NK-92 treated with Interleukin-12 subunit alpha and Interleukin-12 subunit beta, amount 100 ng/mL, for 24 hours (cell line): ENCODE results near the gene MSI2.

Source experiments
- DNase-seq: peaks from one replicate; lab custom pipeline; 2025; lab: John Stamatoyannopoulos, UW

The MSI2 gene

DNA sequence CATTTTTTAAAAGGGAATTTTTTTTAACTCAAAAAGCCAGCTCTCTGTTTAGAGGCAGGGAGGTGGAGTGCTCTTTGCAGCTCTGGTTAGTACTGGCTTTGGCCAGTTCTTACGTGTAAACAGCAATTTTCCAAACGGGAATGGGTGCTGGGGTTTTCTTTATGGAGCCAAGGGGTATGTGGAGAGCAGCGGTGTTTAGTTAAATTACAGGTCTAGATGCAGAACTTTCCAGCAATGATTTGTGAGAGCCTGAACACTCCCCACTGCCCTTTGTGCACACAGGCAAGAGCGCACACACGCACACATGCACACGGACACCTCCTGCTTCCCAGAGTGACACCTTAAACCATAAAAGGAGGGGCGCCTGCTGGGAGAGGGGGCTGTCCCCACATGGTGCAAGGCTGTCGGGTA is 140.2 kb downstream of the MSI2 start:
- no peak for DNase-seq

DNA sequence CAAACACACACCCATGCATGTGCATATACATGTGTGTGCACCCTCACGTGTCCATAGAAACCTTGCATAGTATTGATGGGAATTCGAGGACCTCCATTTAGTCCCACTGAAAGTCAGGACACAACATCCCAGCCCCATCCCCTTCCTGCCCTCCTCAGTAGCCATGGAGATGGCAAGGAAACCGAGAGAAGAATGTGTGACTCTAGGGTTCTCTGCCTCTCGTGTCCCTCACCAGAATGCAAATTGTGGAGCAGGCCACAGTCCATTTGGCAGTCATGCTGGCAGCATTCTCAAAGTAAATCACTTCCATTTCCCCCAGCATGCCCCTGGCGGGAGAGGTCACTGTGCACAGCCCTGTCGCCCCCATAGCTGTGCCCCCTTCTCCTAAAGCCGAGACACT is 141.1 kb downstream of the MSI2 start:
- DNase-seq = no peak

DNA sequence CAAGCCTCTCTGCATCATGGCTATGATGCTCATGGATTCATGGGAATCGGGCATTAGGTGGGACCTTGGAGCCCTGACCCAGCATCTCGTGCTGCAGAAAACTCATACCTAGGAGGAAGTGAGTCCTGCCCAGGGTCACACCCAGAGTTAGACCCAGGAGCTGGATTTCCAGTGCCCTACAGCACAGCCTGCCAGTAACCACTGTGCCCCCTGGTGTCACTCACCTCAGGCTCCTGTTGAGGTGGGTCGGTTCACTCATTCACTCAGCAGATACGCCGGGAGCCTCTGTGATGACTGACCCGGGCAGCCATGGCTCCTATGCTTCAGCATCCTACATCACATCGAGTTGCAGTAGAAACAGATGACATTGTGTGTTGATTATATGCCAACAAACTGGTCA is 143.4 kb downstream of the MSI2 start:
- no peak for DNase-seq

DNA sequence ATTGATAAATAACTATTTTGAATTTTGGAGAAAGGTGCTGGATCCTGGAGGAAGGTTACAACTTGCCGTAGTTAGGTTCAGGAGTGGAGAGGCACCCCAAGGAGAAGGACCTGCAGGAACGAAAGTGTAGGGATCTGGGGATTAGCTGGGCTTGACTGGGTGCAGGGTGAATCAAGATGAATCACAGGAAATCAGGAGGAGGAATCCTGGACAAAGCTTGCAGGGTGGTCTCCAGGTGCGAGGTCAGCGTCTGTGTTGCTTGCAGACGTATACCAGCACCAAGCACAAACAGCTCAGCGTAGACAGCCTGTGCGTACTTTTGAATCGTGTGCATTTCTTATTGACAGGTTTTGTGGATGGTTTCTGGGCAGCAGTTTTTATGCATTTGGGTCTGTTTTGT is 144.3 kb downstream of the MSI2 start:
- DNase-seq = no peak

DNA sequence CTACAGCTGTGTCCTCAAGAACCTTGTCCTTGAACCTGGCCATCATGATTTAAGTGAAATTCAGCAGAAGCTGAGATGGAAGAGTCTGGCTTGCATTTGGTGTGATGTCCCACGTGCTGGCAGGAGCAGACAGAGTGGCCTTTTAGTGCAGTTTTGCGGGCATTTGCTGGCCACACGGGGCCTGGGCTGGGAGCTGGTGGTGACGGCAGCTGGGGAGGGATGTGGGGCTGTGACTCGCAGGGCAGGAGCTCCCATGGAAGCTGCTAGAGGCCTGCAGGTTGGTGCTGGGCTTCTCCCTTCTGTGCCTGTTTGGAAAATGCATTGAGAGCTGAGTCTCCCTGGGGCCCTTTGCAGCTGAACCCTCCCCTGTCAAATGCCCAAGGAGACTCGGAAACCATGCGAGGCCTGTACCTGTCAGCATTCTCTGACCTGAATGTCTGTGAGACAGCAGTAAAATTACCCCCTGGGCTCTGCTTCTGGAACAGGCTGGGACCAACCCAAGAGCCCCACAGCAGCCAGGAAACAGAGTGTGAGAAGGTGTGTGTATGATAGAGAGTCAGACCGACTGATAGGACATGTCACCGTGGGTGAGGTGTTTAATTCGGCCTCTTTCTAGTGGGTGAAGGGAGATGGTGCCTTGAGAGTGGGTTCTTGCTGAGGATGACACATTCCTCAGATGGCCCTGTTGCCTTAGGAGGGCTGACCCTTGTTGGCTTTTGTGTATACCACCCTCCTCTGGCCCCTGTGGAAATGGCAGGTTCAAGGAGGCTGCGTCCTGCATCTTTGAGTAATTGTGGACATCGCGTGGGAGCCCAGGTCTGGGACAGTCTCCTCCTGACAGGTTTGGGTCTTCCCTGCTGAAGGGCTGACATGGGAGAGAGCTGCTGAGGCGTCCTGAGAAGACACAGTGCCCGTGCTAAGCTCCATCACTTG is 145.5 kb downstream of the MSI2 start:
- no peak for DNase-seq

DNA sequence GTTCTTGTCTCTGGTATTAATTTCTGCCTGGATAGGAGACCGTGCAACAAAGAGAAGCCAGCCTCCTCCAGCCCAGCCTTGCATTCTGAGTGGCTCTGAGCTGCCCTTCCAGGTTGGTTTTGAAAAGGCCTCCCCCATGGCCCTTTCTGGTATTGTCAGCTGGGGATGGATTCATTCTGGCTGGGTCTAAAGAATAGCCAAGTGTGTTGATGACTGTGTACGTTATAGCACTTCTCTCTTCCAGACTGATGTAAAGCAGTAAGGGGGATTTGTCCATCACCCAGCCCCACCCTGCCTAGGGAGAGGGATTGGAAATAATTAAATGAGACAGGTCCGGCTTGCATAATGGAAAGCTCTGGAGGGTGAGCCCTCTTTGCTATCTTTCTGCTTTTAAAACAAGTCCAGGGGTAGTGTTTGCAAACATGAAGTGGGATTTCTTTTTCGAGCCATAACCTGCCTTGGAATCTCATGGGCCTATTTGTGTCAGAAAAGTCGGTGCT is 146.4 kb downstream of the MSI2 start:
- no peak for DNase-seq

DNA sequence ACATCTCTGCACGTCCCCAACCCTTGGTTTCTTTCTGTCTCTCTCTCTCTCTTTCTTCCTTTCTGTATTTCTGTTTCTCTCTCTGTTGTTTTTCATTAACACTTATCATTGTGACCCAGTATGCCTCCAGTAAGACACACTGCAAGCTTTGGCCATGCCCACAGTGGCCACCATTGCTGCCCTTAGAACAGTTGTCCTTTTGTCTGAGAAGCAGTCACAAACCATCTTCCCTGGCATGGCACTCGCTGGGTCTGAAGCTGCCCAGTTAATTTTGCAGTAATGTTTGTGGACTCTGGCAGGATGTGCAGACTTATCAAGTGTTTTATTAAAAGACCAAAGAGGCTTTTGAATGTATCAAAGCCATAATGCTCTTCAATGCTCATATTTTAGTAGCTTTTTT is 146.9 kb downstream of the MSI2 start:
- DNase-seq = no peak

DNA sequence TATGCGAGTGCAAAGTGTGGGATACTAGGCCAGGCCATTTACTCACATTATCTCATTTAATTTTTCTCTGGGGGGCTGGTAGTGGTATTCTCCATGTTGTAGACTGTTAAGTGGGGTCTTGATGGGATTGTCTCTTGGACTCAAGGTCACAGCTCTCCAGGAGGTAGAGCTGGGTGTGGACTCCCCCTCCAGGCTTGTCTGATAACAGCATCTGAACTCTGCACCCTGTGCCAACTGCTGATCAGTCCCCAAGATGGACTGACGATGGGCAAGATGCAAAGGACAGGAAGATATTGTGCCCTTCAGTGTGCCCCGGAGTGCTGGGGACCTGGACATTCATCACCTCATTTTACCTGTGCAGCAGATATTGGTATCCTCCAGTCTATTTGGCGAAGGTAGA is 147.8 kb downstream of the MSI2 start:
- no peak for DNase-seq

DNA sequence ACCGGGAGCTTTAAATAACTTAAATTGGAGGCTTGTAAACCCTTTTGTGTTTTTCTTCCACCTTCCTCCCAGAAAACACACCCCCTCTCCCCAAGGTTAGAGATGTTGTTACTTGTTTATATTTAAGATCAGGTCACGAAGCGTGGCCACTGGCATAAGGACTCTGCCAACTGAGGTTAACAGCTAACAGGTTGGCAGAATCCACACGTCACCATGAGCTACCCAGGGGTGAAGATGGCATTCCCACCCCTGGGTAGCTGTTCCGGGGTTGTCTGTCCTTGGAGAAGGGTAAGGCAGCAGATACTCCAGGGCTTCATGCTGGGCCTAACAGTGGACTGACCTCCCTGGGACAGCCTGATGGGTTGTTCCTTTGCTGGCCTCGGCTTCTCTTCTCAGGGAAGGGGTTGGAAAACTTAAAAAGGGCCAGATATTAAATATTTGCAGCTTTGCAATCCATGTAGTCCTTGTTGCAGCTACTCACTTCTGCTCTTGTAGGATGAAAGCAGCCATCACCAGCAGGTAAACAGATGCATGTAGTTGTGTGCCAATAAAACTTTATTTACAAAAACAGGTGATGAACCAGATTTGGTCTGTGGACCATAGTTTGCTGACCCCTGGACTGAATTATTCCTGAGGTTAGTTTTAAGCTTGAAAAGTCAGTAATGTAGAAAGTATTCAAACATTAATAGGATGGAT is 148.6 kb downstream of the MSI2 start:
- no peak for DNase-seq

DNA sequence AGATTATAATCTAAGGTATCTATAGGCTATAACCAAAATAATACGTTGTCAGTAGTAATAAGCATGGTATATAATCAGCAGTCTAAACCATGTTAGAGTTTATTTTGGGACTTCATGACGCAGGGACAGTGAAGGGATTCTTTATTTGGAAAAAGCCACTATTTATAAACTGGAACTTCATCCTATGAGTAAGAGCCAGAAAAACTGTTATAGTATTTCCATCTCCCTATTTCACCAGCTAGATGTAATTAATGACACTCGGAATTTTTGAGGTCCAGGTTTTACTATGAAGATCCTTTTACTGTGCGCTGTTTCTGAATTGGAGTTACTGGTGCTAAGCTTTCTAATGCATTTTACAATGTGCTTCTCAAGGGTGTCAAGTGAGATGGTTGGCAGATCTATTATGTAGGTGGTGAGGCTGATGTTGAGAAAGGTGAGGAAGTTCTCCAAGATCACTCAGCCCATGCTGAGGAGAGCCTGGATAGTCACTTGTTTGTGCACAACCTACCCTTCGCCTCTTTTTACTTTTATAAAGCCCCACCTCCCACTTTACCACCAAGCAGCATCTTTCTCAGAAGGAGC is 149.3 kb downstream of the MSI2 start:
- no peak for DNase-seq

DNA sequence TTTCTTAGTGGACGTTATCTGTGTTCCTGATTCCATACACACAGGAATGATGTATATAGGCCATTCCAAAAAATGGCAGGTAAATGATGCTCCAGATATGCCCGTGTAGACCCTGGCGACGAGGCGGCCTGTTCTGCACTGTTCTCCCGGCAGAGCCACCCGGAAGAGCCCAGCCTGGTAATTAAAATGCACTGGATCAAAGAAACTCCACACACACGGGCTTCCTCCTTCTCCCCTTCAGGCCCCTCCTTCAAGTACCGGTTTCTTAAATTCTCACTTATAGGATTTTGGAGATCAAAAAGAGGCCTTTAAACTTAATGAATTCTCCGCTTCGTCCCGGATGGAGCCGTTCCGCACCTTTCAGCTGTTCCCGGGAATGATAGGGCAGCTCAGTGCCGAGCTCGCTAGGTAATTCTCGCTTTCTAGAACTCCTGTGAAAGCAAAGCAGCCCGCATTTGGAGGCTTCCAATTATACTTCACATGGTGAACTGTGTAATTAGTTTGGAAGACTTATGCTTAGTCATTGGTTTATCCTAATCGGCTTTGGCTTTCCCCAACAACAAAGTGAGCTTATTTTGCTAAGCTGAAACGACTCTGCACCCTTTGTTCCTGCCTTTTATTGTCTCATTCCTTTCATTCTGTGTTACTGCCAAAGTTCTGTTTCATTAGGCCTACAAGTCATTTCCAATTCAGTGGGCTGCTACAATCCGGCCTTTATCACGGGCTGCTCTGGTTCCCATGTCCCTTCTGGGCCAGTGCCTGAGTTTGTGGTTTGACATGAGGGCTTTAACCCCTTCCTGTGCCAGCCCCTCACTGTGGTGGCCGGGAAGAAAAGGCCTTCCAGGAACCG is 150.0 kb downstream of the MSI2 start:
- no peak for DNase-seq

DNA sequence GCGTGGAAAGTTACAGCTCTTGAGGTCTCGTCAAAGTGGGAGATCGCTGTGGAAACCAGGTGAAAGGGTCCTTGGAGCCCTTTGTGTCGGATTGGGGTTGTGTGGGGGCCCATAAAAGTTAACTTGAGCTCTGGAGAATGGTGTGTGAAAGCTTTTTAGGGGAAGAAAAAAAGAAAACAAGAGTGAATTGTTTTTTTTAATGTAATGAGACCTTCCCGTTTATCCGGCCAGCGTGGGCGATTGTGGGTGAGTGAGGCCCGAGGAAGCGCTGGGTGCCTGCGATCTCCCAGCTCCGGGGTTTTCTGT is 150.6 kb downstream of the MSI2 start:
- DNase-seq = no peak

DNA sequence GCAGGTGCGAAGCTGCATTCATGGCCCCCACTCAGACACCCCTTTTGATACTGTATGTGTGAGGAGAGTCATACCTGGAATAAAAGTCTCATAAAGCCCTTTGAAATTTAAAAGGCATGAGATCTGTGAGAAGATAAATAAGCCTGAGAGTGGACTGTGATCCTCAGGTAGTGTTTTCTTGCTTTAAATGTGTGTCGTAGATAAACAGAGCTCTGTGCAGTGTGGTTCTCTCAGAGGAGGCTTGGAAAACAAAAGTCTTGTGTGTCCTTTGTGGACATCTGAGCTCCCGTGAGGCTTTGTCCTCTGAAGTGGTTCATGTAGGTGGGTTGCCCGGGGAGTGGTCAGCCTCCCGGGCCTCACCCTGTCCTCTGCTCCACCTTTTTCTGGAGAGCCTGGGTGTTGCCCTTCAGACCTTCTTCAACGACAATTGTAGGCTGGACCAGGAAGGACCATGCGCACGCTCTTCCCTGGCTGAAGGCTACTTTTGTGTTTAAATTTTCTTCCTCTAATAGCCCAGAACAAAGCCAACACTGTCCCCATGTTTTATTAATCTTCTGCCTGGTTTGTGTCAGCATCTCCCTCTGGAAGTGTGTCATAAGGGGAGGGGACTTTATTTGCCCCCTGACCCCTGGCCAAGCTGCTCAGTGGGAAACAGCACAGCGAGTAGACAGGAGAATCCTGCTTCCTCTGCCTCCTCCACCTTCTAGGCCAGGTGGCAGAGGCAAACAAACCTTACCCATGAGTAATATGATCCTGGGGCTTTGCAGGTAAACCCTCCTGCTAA is 151.2 kb downstream of the MSI2 start:
- no peak for DNase-seq

DNA sequence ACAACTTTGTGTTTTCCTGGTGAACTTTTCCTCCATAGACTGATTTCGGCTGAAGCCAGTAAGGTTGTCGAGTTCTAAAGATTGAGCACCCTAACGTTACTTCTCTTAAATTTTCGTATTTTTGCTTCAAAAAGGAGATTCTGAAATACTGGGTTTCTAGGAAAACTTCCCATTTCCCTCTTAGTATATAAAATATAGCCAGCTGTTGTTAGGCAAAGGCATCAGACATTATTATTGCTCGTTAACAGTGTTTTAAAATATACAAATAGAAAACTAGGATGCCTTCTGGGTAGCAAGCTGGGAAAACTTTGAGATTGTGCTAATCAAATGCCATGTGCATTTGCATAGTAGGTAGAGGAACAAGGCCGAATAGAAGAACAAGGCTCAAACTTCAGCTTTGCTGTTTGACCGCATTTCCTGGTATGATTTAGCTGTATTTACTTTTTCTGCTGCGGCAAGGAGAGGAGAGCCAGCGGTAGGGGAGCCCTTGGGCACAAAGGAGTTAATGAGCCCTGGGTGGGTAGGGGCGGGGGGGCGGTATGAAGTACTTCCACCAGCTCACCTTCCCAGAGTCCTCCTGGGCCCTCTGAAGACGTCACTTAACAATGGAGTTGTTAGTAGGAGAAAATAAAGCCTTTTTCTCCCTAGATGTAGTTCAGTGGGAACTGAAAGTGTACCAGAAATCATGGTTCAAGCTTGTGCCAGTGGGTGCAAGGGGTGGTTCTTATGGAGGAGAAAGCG is 151.9 kb downstream of the MSI2 start:
- no peak for DNase-seq

DNA sequence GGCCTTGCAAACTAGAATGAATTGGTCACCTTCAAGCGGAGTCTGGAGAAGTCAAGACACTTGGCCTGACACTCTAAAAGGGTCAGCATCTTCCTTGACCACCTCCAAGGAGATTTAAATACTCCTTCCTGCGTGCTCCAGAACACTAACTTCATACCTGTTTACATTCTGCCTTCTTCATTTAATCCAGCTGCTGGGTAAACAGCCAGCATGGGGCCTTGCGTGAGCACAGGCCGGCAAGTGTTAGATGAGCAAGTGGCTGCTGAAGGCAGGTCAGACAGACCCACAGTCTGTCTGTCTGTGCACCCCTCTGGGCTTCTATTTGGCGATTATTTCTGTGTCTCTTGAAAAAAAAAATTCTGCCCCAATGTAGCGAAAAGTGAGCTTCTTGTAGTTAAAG is 153.8 kb downstream of the MSI2 start:
- no peak for DNase-seq

DNA sequence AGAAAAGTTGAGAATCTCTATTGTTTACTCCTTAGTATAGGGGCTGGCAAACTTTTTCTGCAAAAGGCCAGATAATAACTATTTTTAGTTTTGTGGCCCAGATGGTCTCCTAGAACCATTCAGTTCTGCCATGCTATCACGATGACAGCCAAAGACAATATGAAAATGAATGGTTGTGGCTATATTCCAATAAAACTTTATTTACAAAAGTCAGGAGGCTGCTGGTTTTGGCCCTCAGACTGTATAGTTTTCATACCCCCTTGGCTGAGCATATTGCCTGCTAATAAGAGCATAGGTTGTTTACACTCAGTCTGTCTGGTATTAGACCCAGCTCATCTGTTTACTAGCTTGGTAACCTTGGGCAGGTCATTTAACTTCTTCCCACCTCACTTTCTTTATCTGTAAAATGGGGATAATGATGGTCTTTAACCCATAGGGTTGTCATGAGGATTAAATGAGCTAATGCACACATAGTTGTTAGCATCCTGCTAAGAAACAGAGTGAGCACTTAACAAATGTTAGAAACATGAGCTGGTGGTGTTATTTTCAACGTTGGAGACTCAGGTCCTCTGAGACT is 156.3 kb downstream of the MSI2 start:
- no peak for DNase-seq

DNA sequence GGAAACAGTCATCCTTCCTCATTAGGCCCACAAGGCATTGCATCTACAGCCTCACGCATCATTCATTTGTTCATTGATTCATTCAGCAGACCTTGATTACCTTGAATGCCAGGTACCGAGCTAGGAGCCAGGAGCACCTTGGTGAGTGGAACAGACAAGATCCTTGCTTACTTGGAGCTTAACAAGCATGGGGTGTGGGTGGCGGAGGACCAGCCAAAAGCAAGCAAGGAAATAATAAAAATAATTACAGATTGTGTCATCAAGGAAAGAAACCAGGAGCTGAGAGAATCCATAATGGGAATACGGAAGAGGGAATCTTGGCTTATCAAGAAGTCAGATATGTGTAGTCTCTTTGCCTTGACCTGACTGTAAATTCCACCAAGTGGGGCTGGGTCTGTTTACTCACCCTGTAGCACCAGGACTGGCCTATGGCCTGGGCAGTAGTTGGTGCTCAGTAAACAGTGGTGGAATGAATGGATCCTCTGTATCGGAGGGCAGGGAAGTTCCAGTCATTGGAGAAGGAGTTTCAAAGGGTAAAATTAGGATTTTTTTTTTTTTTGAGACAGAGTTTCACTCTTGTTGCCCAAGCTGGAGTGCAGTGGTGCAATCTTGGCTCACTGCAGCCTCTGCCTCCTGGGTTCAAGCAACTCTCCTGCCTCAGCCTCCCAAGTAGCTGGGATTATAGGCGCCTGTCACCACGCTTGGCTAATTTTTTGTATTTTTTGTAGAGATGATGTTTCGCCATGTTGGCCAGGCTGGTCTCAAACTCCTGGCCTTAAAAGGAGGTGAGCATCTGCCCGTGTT is 157.7 kb downstream of the MSI2 start:
- no peak for DNase-seq

DNA sequence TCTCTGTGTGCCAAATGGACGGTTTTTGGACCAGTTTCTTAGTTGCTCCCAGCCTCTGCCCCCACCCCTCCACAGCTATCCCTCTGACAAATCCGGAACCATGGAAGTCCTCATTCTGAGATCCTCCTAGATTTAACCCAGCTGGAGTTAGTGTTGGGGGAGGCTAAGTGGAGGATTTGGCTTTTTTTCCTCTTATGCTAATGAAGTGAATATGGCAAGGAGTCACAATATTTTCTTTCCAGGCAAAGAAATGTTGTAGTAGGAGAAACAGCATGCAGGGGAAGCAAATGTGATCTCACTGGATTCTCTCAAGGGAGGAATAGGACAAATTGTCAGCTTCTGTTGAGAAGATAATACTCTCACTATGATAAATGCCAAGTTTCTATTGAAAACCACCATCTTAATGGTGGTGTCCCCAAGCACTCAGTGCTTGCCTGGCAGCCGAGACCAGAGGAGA is 159.5 kb downstream of the MSI2 start:
- no peak for DNase-seq

DNA sequence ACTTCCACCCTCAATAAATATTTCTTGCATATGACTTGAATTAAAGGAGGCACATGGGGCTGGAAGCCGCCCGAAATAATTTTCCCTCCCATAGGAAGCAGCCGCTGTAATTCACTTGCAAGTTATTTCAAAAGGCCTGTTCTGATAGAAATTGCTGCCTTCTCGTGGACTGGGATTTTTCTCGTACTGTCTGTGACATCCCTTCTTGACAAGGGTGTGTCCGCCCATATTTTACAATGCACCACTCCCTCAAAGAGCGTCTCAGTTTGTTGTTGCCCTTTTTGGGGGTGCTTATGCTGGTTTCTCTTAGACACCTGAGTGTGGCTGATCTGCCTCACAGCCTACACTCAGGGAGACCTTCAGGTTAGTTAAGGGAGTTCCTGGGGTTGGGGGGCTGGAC is 160.0 kb downstream of the MSI2 start:
- DNase-seq = no peak
